H1 (cell line): ENCODE data around the gene IL4. TPM values are rescaled to one million over a fixed set of nuclear protein-coding genes. Genes with fewer than 3 reads are reported as not detected.

ENCODE experiments used
- CTCF ChIA-PET: fragments of 300-600 bp; sonication (Branson Sonifier 250); formaldehyde crosslinking; loops from one replicate; lab custom pipeline; 2021; ENCODE audit not compliant: partially characterized antibody; lab: Charles Lee
- POLR2A ChIA-PET: fragments of 300-600 bp; sonication (Branson Sonifier 250); formaldehyde crosslinking; loops from one replicate; lab custom pipeline; 2021; ENCODE audit warnings: inconsistent platforms; ENCODE audit not compliant: partially characterized antibody; lab: Charles Lee
- DNase-seq, 2 experiments: peaks; one replicate each; pipeline versions ENCODE4 v3.0.0 to v3.0.0-alpha.2; 2010 to 2022; ENCODE audit warnings: low spot score in 2 of 2, low read depth in 1 of 2, mixed read lengths in 1 of 2
- FAIRE-seq: peaks from 2 replicates; lab custom pipeline; 2011; peaks lifted over from hg19 to GRCh38; lab: Jason Lieb, UNC
- H2AFZ ChIP-seq: 2 replicates; pipeline ENCODE4 v1.8.1; 2012; ENCODE audit warnings: low read length, inconsistent platforms
- H2AK5ac ChIP-seq: 2 replicates; pipeline ENCODE4 v1.6.1; 2013; ENCODE audit warnings: low read depth, low read length
- H2BK120ac ChIP-seq: replicated peaks from 2 replicates; pipeline ENCODE3; 2013; ENCODE audit warnings: low read depth, low read length, inconsistent platforms
- H2BK12ac ChIP-seq: 2 replicates; pipeline ENCODE4 v1.6.1; 2013; ENCODE audit warnings: low read depth, low read length
- H2BK15ac ChIP-seq: 2 replicates; pipeline ENCODE4 v1.6.1; 2013; ENCODE audit warnings: low read length
- H2BK20ac ChIP-seq: 2 replicates; pipeline ENCODE4 v1.6.1; 2013; ENCODE audit warnings: low read length
- H2BK5ac ChIP-seq: 2 replicates; pipeline ENCODE4 v1.6.1; 2013; ENCODE audit warnings: low read depth, low read length
- H3K14ac ChIP-seq: 2 replicates; pipeline ENCODE4 v1.6.1; 2013; ENCODE audit warnings: inconsistent platforms; ENCODE audit not compliant: insufficient read length
- H3K18ac ChIP-seq: 2 replicates; pipeline ENCODE4 v1.6.1; 2013; ENCODE audit warnings: low read length; ENCODE audit errors: extremely low read depth
- H3K23ac ChIP-seq: 2 replicates; pipeline ENCODE4 v1.6.1; 2013; ENCODE audit warnings: inconsistent platforms; ENCODE audit not compliant: insufficient read length
- H3K23me2 ChIP-seq: 2 replicates; pipeline ENCODE4 v1.6.1; 2013; ENCODE audit warnings: low read depth, low read length
- H3K27ac ChIP-seq: 2 replicates; pipeline ENCODE4 v1.6.1; 2011; ENCODE audit warnings: low read depth, low read length, inconsistent platforms
- H3K27me3 ChIP-seq, 4 experiments: replicated peaks in 1 of 4; 1 replicate in 1 of 4; 2 replicates in 3 of 4; pipeline versions ENCODE4 v1.6.1 to v1.8.1; 2011 to 2013; ENCODE audit warnings: low read length in 3 of 4, mild to moderate bottlenecking in 3 of 4, inconsistent platforms in 2 of 4, mixed read lengths in 2 of 4, moderate library complexity in 1 of 4; ENCODE audit not compliant: control insufficient read depth in 3 of 4, insufficient read depth in 3 of 4; ENCODE audit errors: extremely low read depth in 1 of 4
- H3K36me3 ChIP-seq, 4 experiments: 2 replicates each; pipeline versions ENCODE4 v1.6.1 to v1.8.1; 2011 to 2013; ENCODE audit warnings: mild to moderate bottlenecking in 4 of 4, low read length in 3 of 4, moderate library complexity in 2 of 4, control low read depth in 1 of 4, inconsistent platforms in 1 of 4; ENCODE audit not compliant: insufficient read depth in 4 of 4, control insufficient read depth in 2 of 4
- H3K4ac ChIP-seq: replicated peaks from 2 replicates; pipeline ENCODE3; 2013; ENCODE audit warnings: low read length, low read depth, mixed read lengths, inconsistent platforms; ENCODE audit not compliant: insufficient read length
- H3K4me1 ChIP-seq, 4 experiments: replicated peaks in 1 of 4; 1 replicate in 1 of 4; 2 replicates in 3 of 4; pipeline versions ENCODE4 v1.6.1 to v1.8.1; 2011 to 2013; ENCODE audit warnings: low read length in 3 of 4, inconsistent platforms in 2 of 4, mixed read lengths in 1 of 4; ENCODE audit not compliant: insufficient read depth in 4 of 4, control insufficient read depth in 3 of 4
- H3K4me2 ChIP-seq, 2 experiments: 2 replicates each; pipeline versions ENCODE4 v1.6.1 to v1.8.1; 2011 to 2013; ENCODE audit warnings: low read depth in 2 of 2, low read length in 2 of 2, control low read depth in 1 of 2, inconsistent platforms in 1 of 2, mild to moderate bottlenecking in 1 of 2; ENCODE audit not compliant: insufficient read depth in 1 of 2
- H3K4me3 ChIP-seq, 4 experiments: fragments of 200-600, 300-600 bp in 1 of 4; sonication (generic), shearing (Covaris generic), sonication (Bioruptor Twin) in 1 of 4; 2 replicates each; pipeline versions ENCODE4 v1.5.1 to v1.8.1; 2011 to 2016; ENCODE audit warnings: low read length in 4 of 4, low read depth in 3 of 4, control low read depth in 2 of 4, inconsistent platforms in 2 of 4, mild to moderate bottlenecking in 2 of 4, mixed read lengths in 1 of 4, moderate library complexity in 1 of 4; ENCODE audit not compliant: insufficient read depth in 2 of 4; ENCODE audit errors: extremely low read depth in 1 of 4
- H3K56ac ChIP-seq: replicated peaks from 2 replicates; pipeline ENCODE3; 2013; ENCODE audit warnings: low read depth, mild to moderate bottlenecking, mixed read lengths, low read length, inconsistent platforms; ENCODE audit not compliant: insufficient read length
- H3K79me1 ChIP-seq: 2 replicates; pipeline ENCODE4 v1.6.1; 2013; ENCODE audit warnings: low read depth, low read length, control low read depth
- H3K79me2 ChIP-seq, 2 experiments: 2 replicates each; pipeline versions ENCODE4 v1.6.1 to v1.8.1; 2012 to 2013; ENCODE audit warnings: low read length in 2 of 2, mild to moderate bottlenecking in 2 of 2, inconsistent platforms in 1 of 2; ENCODE audit not compliant: insufficient read depth in 2 of 2, control insufficient read depth in 1 of 2
- H3K9ac ChIP-seq, 4 experiments: replicated peaks in 1 of 4; 1 replicate in 1 of 4; 2 replicates in 3 of 4; pipeline versions ENCODE4 v1.6.1 to v1.8.1; 2011 to 2013; ENCODE audit warnings: low read depth in 3 of 4, low read length in 3 of 4, control low read depth in 2 of 4, mild to moderate bottlenecking in 2 of 4, moderate library complexity in 2 of 4, inconsistent platforms in 1 of 4; ENCODE audit errors: extremely low read depth in 1 of 4
- H3K9me3 ChIP-seq, 2 experiments: 2 replicates each; pipeline versions ENCODE4 v1.6.1 to v1.8.1; 2012 to 2013; ENCODE audit warnings: mild to moderate bottlenecking in 2 of 2, moderate library complexity in 2 of 2, control low read depth in 1 of 2, inconsistent platforms in 1 of 2, low read depth in 1 of 2, low read length in 1 of 2, mixed read lengths in 1 of 2; ENCODE audit not compliant: insufficient read depth in 2 of 2
- H4K20me1 ChIP-seq, 2 experiments: replicated peaks in 1 of 2; 2 replicates each; pipeline versions ENCODE3 to v1.8.1; 2011 to 2013; ENCODE audit warnings: inconsistent platforms in 2 of 2, low read length in 2 of 2, mild to moderate bottlenecking in 1 of 2; ENCODE audit not compliant: insufficient read depth in 2 of 2, control insufficient read depth in 1 of 2
- H4K5ac ChIP-seq: 2 replicates; pipeline ENCODE4 v1.6.1; 2013; ENCODE audit warnings: low read length, low read depth, mixed read lengths, inconsistent platforms; ENCODE audit not compliant: insufficient read length
- H4K8ac ChIP-seq: 2 replicates; pipeline ENCODE4 v1.8.0; 2013; ENCODE audit warnings: mild to moderate bottlenecking, moderate library complexity, low read length, inconsistent platforms; ENCODE audit not compliant: insufficient read depth; ENCODE audit errors: extremely low read depth
- H4K91ac ChIP-seq: replicated peaks from 2 replicates; pipeline ENCODE3; 2013; ENCODE audit warnings: low read length, mixed read lengths, inconsistent platforms; ENCODE audit not compliant: insufficient read length
- CBX5 ChIP-seq: fragments of 300-800, 300-1000 bp; sonication (generic); IDR thresholded peaks from 2 replicates; pipeline ENCODE4 v1.7.1; 2016; ENCODE audit warnings: antibody characterized with exemption, low read length, low read depth
- FOSL1 ChIP-seq: IDR thresholded peaks from 2 replicates; pipeline ENCODE4 v1.6.1; 2011; ENCODE audit warnings: mild to moderate bottlenecking, low read depth, low read length, moderate library complexity; ENCODE audit not compliant: insufficient read depth
- NRF1 ChIP-seq: IDR thresholded peaks from 2 replicates; pipeline ENCODE4 v1.6.1; 2011; ENCODE audit warnings: mild to moderate bottlenecking, low read depth, low read length, improper control_type of control experiment
- SIRT6 ChIP-seq: IDR thresholded peaks from one replicate; pipeline ENCODE4 v1.7.1; 2012; ENCODE audit warnings: low read length, inconsistent platforms
- SRF ChIP-seq: IDR thresholded peaks from 2 replicates; pipeline ENCODE4 v1.6.1; 2011; ENCODE audit warnings: mild to moderate bottlenecking, low read depth, low read length, moderate library complexity
- YY1 ChIP-seq: IDR thresholded peaks from 2 replicates; pipeline ENCODE4 v1.6.1; 2011; ENCODE audit warnings: low read depth, mild to moderate bottlenecking, low read length
- WGBS, 2 experiments: shearing (Covaris generic) in 1 of 2; methylation state at CpG; one replicate each; pipeline versions ENCODE4 v1.1.6 to v1.1.7; 2013 to 2015; ENCODE audit warnings: low lambda C conversion rate in 2 of 2, mixed read lengths in 2 of 2, inconsistent platforms in 1 of 2, low coverage in 1 of 2, missing lambda C conversion rate in 1 of 2; ENCODE audit not compliant: insufficient replicate concordance in 2 of 2, insufficient coverage in 1 of 2, insufficient read length in 1 of 2; ENCODE audit errors: extremely low coverage in 1 of 2, missing lambda C conversion rate in 1 of 2; 5-methylcytosine and 5-hydroxymethylcytosine counted together
- polyA plus RNA-seq, 7 experiments: library from polyadenylated mRNA; depleted of rRNA in 3 of 7; stranded (reverse) in 5 of 7; unstranded in 2 of 7; fragments of >200 nt in 5 of 7; fragments of 200-250 nt in 2 of 7; gene quantifications; 1 replicate in 5 of 7; 2 replicates in 1 of 7; 4 replicates in 1 of 7; pipeline versions ENCODE4 v1.2.1 to v1.2.3, GENCODE V29; 2011 to 2013; ENCODE audit warnings: missing spikeins in 2 of 7, mixed read lengths in 2 of 7
- total RNA-seq: library from RNA; stranded (reverse); fragmentation: NEBNext Ultra II Directional; extraction: Animal tissue kit (Norgen Biotek cat#: 25700); gene quantifications from 2 replicates; pipeline ENCODE4 v1.2.1, GENCODE V29; 2021
- TF ChIP-seq, protein P1 (sequence below): IDR thresholded peaks from 2 replicates; pipeline ENCODE4 v1.6.1; 2012; ENCODE audit warnings: inconsistent platforms

Gene IL4
- total and polyA plus RNA-seq, 2 of the 8 experiments (the other 6 are each of a cell fraction or from before 2014, with no cell fraction given): not detected

DNA sequence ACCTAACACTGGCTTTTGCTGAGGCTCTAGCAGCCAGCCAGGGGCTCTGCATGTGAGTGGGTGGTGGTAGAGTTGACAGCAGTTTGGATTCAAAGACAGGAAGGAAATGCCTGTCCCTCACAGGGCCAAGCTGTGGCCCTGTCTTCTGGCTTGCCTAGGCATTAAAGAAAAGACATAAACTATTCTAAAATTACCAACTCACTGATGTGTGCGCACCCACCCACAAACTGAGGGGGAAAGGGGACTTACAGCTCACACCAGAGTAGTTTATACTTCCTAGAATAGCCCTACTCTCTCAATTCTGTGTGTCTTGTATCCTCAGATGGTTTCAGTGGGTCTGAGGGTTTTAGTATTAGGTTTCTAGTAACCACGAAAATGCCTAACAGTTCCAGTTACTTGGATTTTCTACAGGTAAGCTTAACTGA, 34.1 kb upstream of the IL4 start:
- no peak overlapping the region for H2BK5ac ChIP-seq
- H3K18ac ChIP-seq: no peak overlapping the region
- no peak overlapping the region for H3K27ac ChIP-seq
- no peak overlapping the region for H2AK5ac ChIP-seq
- no peak overlapping the region for H2BK12ac ChIP-seq
- FAIRE-seq: no peak
- no peaks in the 10 kb centered on the region for H3K9me3 ChIP-seq
- no peaks in the 10 kb centered on the region for H3K79me2 ChIP-seq
- no peaks in the 10 kb centered on the region for H4K20me1 ChIP-seq
- no peak overlapping the region for H2AFZ ChIP-seq
- H3K23me2 ChIP-seq: no peaks in the 10 kb centered on the region
- DNase-seq: no peak
- H3K14ac ChIP-seq: no peak overlapping the region
- no peaks in the 10 kb centered on the region for H3K27me3 ChIP-seq
- no peak overlapping the region for H3K4me3 ChIP-seq
- H3K23ac ChIP-seq: no peak overlapping the region
- H3K4me2 ChIP-seq: no peak overlapping the region
- peaks cover 0 to 5% (median under 1%) of the 10 kb centered on the region in 4 experiments; a peak in 2 of 7 replicates for H3K4me1 ChIP-seq
- POLR2A ChIA-PET: no interaction called here
- H3K36me3 ChIP-seq: peaks cover 0 to 35% (median 23%) of the 10 kb centered on the region in 4 experiments; a peak in 7 of 8 replicates
- no peak overlapping the region for H2BK120ac ChIP-seq
- TF ChIP-seq YY1 (no peak), CBX5 (no peak), NRF1 (no peak), FOSL1 (no peak), SRF (no peak), SIRT6 (no peak)
- TF ChIP-seq, protein P1, sequence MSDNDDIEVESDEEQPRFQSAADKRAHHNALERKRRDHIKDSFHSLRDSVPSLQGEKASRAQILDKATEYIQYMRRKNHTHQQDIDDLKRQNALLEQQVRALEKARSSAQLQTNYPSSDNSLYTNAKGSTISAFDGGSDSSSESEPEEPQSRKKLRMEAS: no peak
- TF ChIP-seq, all 59 proteins: peak for 0
- Histone ChIP-seq H4K8ac (no peak overlapping the region), H3K4ac (no peak overlapping the region), H3K9ac (no peak overlapping the region), H4K91ac (no peak overlapping the region), H2BK20ac (no peak overlapping the region), H3K79me1 (no peaks in the 10 kb centered on the region), H3K56ac (no peak overlapping the region), H4K5ac (no peak overlapping the region), H2BK15ac (no peak overlapping the region)
- 81% methylated on average over 2 of the region's 2 CpGs; no CpG with 5 or more reads in 1 of the 2 experiments for WGBS, 2 experiments
- CTCF ChIA-PET: interaction anchor here (0.7 kb wide), 1 partner anchor 91 kb away, joined by 3 read pairs; no protein-coding TSS in a partner anchor
